ENCODE results near the gene FHIT. TPM values are rescaled to one million over a fixed set of nuclear protein-coding genes. Genes with fewer than 3 reads are reported as not detected.

Gene FHIT
- total and polyA plus RNA-seq, 7 donors: 0.98 to 10.4 (median 4.0) TPM

GRCh38 chr3:60424034-60424433 lies 827.2 kb downstream of the FHIT start:
- H3K4me1 ChIP-seq: no peaks in the 10 kb centered on the region
- no peaks in the 10 kb centered on the region for H3K9me3 ChIP-seq
- DNase-seq (no peak), ATAC-seq (no peak)
- H3K4me3 ChIP-seq: no peak overlapping the region
- no peak overlapping the region for H3K27ac ChIP-seq
- no peak for TF ChIP-seq CTCF (IDR thresholded peaks at IDR 0.05)
- intact Hi-C loops (cut with DNase I): no loop called here
- no peaks in the 10 kb centered on the region for H3K27me3 ChIP-seq (ENCODE audit: insufficient read depth in 3 of 3, low read length in 2 of 3)
- H3K36me3 ChIP-seq (ENCODE audit: insufficient read depth in 1 of 2, low read depth in 1 of 2): no peaks in the 10 kb centered on the region
- 62 to 75% (median 65%) methylated on average over 3 of the region's 3 CpGs for WGBS, 3 donors

GRCh38 chr3:60423556-60423955 lies 827.7 kb downstream of the FHIT start:
- H3K27me3 ChIP-seq (ENCODE audit: insufficient read depth in 3 of 3, low read length in 2 of 3): no peaks in the 10 kb centered on the region
- intact Hi-C loops (cut with DNase I): no loop called here
- H3K36me3 ChIP-seq (ENCODE audit: insufficient read depth in 1 of 2, low read depth in 1 of 2): no peaks in the 10 kb centered on the region
- no peaks in the 10 kb centered on the region for H3K4me1 ChIP-seq
- DNase-seq (no peak), ATAC-seq (no peak)
- 97 to 100% (median 98%) methylated on average over 1 of the region's 1 CpG for WGBS, 3 donors
- no peak overlapping the region for H3K27ac ChIP-seq
- no peaks in the 10 kb centered on the region for H3K9me3 ChIP-seq
- H3K4me3 ChIP-seq: no peak overlapping the region
- TF ChIP-seq CTCF (IDR thresholded peaks at IDR 0.05): no peak

- 92 to 98% (median 94%) methylated on average over 3 of the region's 3 CpGs for WGBS, 3 donors
- Histone ChIP-seq H3K27me3 (ENCODE audit: insufficient read depth in 3 of 3, low read length in 2 of 3) (no peaks in the 10 kb centered on the region), H3K4me3 (no peak overlapping the region), H3K4me1 (no peaks in the 10 kb centered on the region), H3K9me3 (no peaks in the 10 kb centered on the region), H3K36me3 (ENCODE audit: insufficient read depth in 1 of 2, low read depth in 1 of 2) (no peaks in the 10 kb centered on the region), H3K27ac (no peak overlapping the region)
- no peak for DNase-seq
- intact Hi-C loops (cut with DNase I): no loop called here
- TF ChIP-seq CTCF (IDR thresholded peaks at IDR 0.05): no peak
- ATAC-seq: no peak
These were observed 829.4 kb downstream of the FHIT start for GRCh38 chr3:60421749-60422446.

- Histone ChIP-seq H3K27me3 (ENCODE audit: insufficient read depth in 3 of 3, low read length in 2 of 3) (no peaks in the 10 kb centered on the region), H3K9me3 (no peaks in the 10 kb centered on the region), H3K27ac (no peak overlapping the region), H3K4me3 (no peak overlapping the region), H3K4me1 (no peaks in the 10 kb centered on the region), H3K36me3 (ENCODE audit: insufficient read depth in 1 of 2, low read depth in 1 of 2) (no peaks in the 10 kb centered on the region)
- no peak for TF ChIP-seq CTCF (IDR thresholded peaks at IDR 0.05)
- DNase-seq (no peak), ATAC-seq (no peak)
- WGBS, 3 donors: 30 to 39% (median 38%) methylated on average over 4 of the region's 4 CpGs
- intact Hi-C loops (cut with DNase I): no loop called here
These were observed 833.7 kb downstream of the FHIT start for GRCh38 chr3:60417576-60417975.

GRCh38 chr3:60414011-60414410 lies 837.2 kb downstream of the FHIT start:
- no peaks in the 10 kb centered on the region for H3K27me3 ChIP-seq (ENCODE audit: insufficient read depth in 3 of 3, low read length in 2 of 3)
- 94 to 97% (median 94%) methylated on average over 4 of the region's 4 CpGs for WGBS, 3 donors
- ATAC-seq (no peak), DNase-seq (no peak)
- H3K9me3 ChIP-seq: no peaks in the 10 kb centered on the region
- H3K4me3 ChIP-seq: no peak overlapping the region
- H3K36me3 ChIP-seq (ENCODE audit: insufficient read depth in 1 of 2, low read depth in 1 of 2): no peaks in the 10 kb centered on the region
- TF ChIP-seq CTCF (IDR thresholded peaks at IDR 0.05): no peak
- H3K27ac ChIP-seq: no peak overlapping the region
- intact Hi-C loops (cut with DNase I): no loop called here
- H3K4me1 ChIP-seq: no peaks in the 10 kb centered on the region

Measured in psoas muscle (tissue), 8 donors.